Fibroblast of mammary gland (primary cell): ENCODE results near the gene ANXA5.
A peak's percentile ranks its signal among the peaks of the same experiment; 100 is the strongest.
"Not testable (repeated sequence)": the region's sequence is repeated elsewhere in the genome, so short reads cannot be mapped to it uniquely, and the experiment has no call there.

Experiments used
- DNase-seq: peaks from one replicate; pipeline ENCODE4 v3.0.0-alpha.2; 2010; ENCODE audit warnings: low read depth
- H3K4me3 ChIP-seq: 2 replicates; pipeline ENCODE4 v1.5.1; 2011; ENCODE audit warnings: low read depth, mild to moderate bottlenecking, low read length, moderate library complexity; ENCODE audit not compliant: control insufficient read depth
- CTCF ChIP-seq: conservative IDR thresholded peaks from 2 replicates; pipeline ENCODE4 v1.5.1; 2011; ENCODE audit warnings: low read depth, low read length, inconsistent platforms; ENCODE audit not compliant: control insufficient read depth, insufficient read depth

The ANXA5 gene

DNA sequence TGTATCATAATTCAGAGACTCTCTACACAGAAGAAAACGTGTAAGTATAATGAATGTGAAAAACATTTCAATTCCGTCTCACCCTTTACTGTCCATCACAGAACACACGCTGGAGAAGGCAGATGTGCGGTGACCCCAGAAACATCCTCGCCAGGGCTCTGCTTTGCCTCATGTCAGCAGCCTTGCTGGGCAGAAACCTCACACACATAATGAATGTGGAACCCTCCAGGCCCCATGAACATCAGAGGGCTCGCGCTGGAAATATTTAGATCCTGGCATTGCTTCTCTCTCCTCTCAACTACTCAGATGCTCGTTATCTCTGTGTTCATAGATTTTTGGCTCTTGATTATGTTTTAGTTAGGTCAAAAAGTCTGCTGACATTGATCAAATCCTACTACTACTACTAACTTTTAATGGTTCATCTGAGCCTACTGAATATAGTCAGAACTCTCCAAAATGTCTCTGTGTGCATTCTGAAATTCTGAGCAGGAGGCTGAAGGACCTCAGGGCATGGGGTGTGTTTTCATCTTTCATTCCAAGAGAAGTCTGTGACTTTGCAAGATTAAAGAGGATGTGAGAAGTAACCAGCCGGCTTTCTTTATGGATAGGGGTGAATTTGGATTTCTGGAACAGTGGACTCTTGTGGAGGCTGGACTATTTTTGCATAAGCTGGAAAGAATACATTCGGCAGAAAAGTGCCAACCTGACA is 41.2 kb upstream of the ANXA5 start:
- TF ChIP-seq CTCF, result no peak
- no peak overlapping the region for H3K4me3 ChIP-seq
- DNase-seq, result no peak

- H3K4me3 ChIP-seq, result no peak overlapping the region
- peak; percentile 73 for DNase-seq
- TF ChIP-seq CTCF, result peak; percentile 69
Observed at GRCh38 chr4:121736735-121737351, 40.1 kb upstream of the ANXA5 start.

DNA sequence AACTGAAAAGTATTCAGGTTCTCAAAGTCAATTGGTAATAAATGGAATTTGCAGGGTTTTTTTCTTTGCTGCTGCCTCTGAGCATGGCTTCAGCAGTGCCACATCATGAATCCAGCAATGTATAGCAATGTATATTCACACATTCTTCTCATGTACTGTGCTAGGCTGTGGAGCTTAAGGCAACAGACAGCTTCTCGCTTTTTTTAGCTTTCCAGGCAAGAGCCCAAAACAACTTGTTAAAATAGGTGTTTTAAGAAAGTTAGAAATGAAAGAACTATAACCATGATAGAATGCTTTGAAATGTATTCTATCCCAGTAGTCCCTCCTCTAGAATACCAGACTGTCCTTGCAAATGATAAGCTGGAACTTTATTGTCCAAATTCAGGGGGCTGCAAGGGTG is 37.8 kb upstream of the ANXA5 start:
- H3K4me3 ChIP-seq, result no peak overlapping the region
- DNase-seq, result no peak
- TF ChIP-seq CTCF, result no peak

- no peak for TF ChIP-seq CTCF
- H3K4me3 ChIP-seq, result no peak overlapping the region
- DNase-seq, result no peak
Observed at GRCh38 chr4:121733942-121734341, 37.2 kb upstream of the ANXA5 start.

DNA sequence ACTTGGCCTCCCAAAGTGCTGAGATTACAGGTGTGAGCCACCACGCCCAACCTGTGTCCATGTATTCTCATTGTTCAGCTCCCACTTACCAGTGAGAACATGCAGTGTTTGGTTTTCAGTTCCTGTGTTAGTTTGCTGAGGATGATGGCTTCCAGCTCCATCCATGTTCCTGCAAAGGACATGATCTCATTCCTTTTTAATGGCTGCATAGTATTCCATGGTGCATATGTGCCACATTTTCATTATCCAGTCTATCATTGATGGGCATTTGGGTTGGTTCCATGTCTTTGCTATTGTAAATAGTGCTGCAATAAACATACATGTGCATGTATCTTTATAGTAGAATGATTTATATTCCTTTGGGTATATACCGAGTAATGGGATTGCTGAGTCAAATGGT is 33.0 kb upstream of the ANXA5 start:
- DNase-seq, H3K4me3 ChIP-seq: not testable (repeated sequence)

DNA sequence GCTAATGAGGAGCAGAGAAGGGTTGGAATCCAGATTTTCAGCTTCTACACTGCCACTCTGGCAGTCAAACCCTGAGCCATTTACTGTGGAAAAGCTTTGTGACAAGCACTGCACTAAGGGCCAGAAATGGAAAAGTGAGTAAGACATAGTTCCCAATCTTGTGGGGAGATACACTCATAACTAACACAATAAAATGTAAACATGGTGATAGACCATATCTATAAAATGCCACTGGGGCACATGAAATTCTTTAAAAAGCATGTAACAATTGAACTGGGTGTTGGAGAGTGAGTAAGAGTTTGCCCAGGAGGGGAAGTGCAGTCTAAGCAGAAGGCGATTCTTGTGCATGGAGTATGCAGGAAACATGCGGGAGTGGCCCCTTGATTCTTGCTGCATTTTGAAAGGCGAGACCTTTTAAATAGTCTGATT is 32.0 kb upstream of the ANXA5 start:
- DNase-seq, result peak; percentile 74
- TF ChIP-seq CTCF, result no peak
- H3K4me3 ChIP-seq, result no peak overlapping the region

DNA sequence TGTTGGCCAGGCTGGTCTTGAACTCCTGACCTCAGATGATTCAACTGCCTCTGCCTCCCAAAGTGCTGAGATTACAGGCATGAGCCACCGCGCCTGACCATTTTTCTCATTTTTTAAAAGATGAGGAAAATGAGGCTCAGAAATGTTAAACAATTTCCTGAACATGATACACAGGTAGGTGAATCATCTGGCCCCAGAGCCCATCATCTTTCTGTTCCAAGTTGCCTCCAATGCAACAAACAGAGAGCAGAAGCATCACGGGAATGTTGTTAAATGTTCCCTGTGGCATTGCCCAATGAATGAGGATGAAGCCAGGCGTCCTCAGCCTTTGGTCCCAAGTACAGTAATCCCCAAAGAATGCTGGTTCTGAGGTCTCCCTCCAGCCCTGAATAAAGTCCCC is 31.3 kb upstream of the ANXA5 start:
- no peak for TF ChIP-seq CTCF
- no peak overlapping the region for H3K4me3 ChIP-seq
- peak; percentile 94 for DNase-seq
